T-helper 17 cell (primary cell): ENCODE data around the gene TRIM21. TPM values are rescaled to one million over a fixed set of nuclear protein-coding genes. Genes with fewer than 3 reads are reported as not detected.
"Not testable (repeated sequence)": the region's sequence is repeated elsewhere in the genome, so short reads cannot be mapped to it uniquely, and the experiment has no call there.

ENCODE experiments used
- ATAC-seq: fragments of 150-1000 bp; cut with Tn5 transposase; 2 replicates; pipeline ENCODE4 v1.10.0; 2021; ENCODE audit warnings: mild to moderate bottlenecking, moderate library complexity
- DNase-seq, 3 donors: peaks; one replicate each; pipeline versions ENCODE4 v3.0.0 to v3.0.0-alpha.2; 2020 to 2021
- H3K9me3 ChIP-seq: one replicate; pipeline ENCODE4 v1.7.0; 2013; ENCODE audit warnings: low read length, mild to moderate bottlenecking; ENCODE audit not compliant: control insufficient read depth, poor library complexity, severe bottlenecking
- H3K27ac Mint-ChIP-seq: one replicate; pipeline ENCODE4 v1.8.0; 2022; ENCODE audit warnings: mild to moderate bottlenecking, moderate library complexity, mixed read lengths
- H3K27me3 Mint-ChIP-seq: one replicate; pipeline ENCODE4 v1.8.0; 2022; ENCODE audit warnings: mixed read lengths
- H3K36me3 Mint-ChIP-seq: one replicate; pipeline ENCODE4 v1.8.0; 2022; ENCODE audit warnings: low read depth, mixed read lengths
- H3K4me1 Mint-ChIP-seq: one replicate; pipeline ENCODE4 v1.8.0; 2022; ENCODE audit warnings: mild to moderate bottlenecking, mixed read lengths
- H3K4me3 Mint-ChIP-seq: one replicate; pipeline ENCODE4 v1.8.0; 2022; ENCODE audit warnings: mild to moderate bottlenecking, moderate library complexity, mixed read lengths
- total RNA-seq, 4 donors: library from RNA in 2 of 4; stranded (reverse) in 2 of 4; gene quantifications; one replicate each; pipeline ENCODE4 v1.2.3 and lab custom pipeline; 2022 to 2026

TRIM21 gene
- total RNA-seq, 2 donors from 2014 or later = 17.2 to 21.2 TPM

- no peaks in the 10 kb centered on the region for H3K4me1 Mint-ChIP-seq
- H3K9me3 ChIP-seq = no peaks in the 10 kb centered on the region
- peaks cover 2% of the 10 kb centered on the region for H3K36me3 Mint-ChIP-seq
- ATAC-seq (no peak), DNase-seq (no peak)
- no peaks in the 10 kb centered on the region for H3K27me3 Mint-ChIP-seq
- H3K4me3 Mint-ChIP-seq = no peak overlapping the region
- H3K27ac Mint-ChIP-seq = no peak overlapping the region
These were observed 17.9 kb downstream of the TRIM21 start for GRCh38 chr11:4375431-4376140.

- no peaks in the 10 kb centered on the region for H3K9me3 ChIP-seq
- H3K4me1 Mint-ChIP-seq = no peaks in the 10 kb centered on the region
- H3K4me3 Mint-ChIP-seq = no peak overlapping the region
- no peak for DNase-seq
- H3K36me3 Mint-ChIP-seq = peaks cover 2% of the 10 kb centered on the region
- no peak for ATAC-seq
- no peaks in the 10 kb centered on the region for H3K27me3 Mint-ChIP-seq
- no peak overlapping the region for H3K27ac Mint-ChIP-seq
These were observed 23.3 kb downstream of the TRIM21 start for GRCh38 chr11:4370166-4370565.

GRCh38 chr11:4368286-4368685 is 25.2 kb downstream of the TRIM21 start, which contains the start of gene OR52B4:
Gene OR52B4, minus strand, starts transcription at chr11:4368386. Its CDS starts 91 bp downstream, at chr11:4368295.
- H3K4me3 Mint-ChIP-seq = no peak within 1 kb of the TSS
- no peaks in the 10 kb centered on the region for H3K4me1 Mint-ChIP-seq
- H3K36me3 Mint-ChIP-seq = peaks cover 2% of the 10 kb centered on the region
- DNase-seq (no peak), ATAC-seq (no peak)
- no peak within 1 kb of the TSS for H3K27ac Mint-ChIP-seq
- H3K27me3 Mint-ChIP-seq = no peaks in the 10 kb centered on the region
- no peaks in the 10 kb centered on the region for H3K9me3 ChIP-seq

- H3K27me3 Mint-ChIP-seq = not testable (repeated sequence)
These were observed 45.4 kb downstream of the TRIM21 start for GRCh38 chr11:4348142-4348541.

GRCh38 chr11:4345366-4345765 is 48.1 kb downstream of the TRIM21 start:
- not testable (repeated sequence) for H3K36me3 Mint-ChIP-seq, H3K27ac Mint-ChIP-seq, H3K9me3 ChIP-seq, H3K27me3 Mint-ChIP-seq, ATAC-seq, DNase-seq, H3K4me1 Mint-ChIP-seq, H3K4me3 Mint-ChIP-seq

More at GRCh38 chr11:4348142-4348541, 45.4 kb downstream of the TRIM21 start:
- H3K27ac Mint-ChIP-seq, H3K4me3 Mint-ChIP-seq, H3K4me1 Mint-ChIP-seq, ATAC-seq, H3K9me3 ChIP-seq, DNase-seq, H3K36me3 Mint-ChIP-seq: not testable (repeated sequence)

Other genes starting within 250 kb of the TRIM21 start
- not detected for gene OR52B4, start 25.3 kb downstream of the TRIM21 start, total RNA-seq
- gene OR52K2, start 55.6 kb upstream of the TRIM21 start, total RNA-seq = not detected
- gene OR52K1, start 88.9 kb upstream of the TRIM21 start, total RNA-seq = not detected
- not detected for gene OR52M1, start 151.5 kb upstream of the TRIM21 start, total RNA-seq
- not detected for gene OR52I2, start 188.0 kb upstream of the TRIM21 start, total RNA-seq
- gene OR52I1, start 200.3 kb upstream of the TRIM21 start, total RNA-seq = not detected
- 1 to 10 TPM; 6.1 TPM for gene TRIM68, start 214.5 kb upstream of the TRIM21 start, total RNA-seq
- gene OR51D1, start 243.8 kb upstream of the TRIM21 start, total RNA-seq = not detected